GM12878 (cell line): ENCODE measurements around the gene GABBR2. TPM values are rescaled to one million over a fixed set of nuclear protein-coding genes. Genes with fewer than 3 reads are reported as not detected.
A peak's percentile ranks its signal among the peaks of the same experiment; 100 is the strongest.

Experiments
- ATAC-seq: fragments of 200-7000 bp; cut with Tn5 transposase; 3 replicates; pipeline ENCODE4 v1.9.1; 2020; ENCODE audit warnings: mild to moderate bottlenecking, moderate library complexity
- BruUV-seq: library from RNA; stranded (reverse); fragments of 400-500 nt; replicated peaks from 2 replicates; lab custom pipeline; 2021; lab: Mats Ljungman, UMichigan
- CTCF ChIA-PET: fragments of 300-600 bp; sonication (Branson Sonifier 250); formaldehyde crosslinking; extraction: SDS; loops from one replicate; lab custom pipeline; 2021; ENCODE audit warnings: inconsistent platforms; lab: Yijun Ruan, JAX
- POLR2A ChIA-PET: fragments of 350-600 bp; formaldehyde crosslinking; extraction: SDS; loops from one replicate; lab custom pipeline; 2021; ENCODE audit warnings: inconsistent platforms; lab: Charles Lee
- RAD21 ChIA-PET: fragments of 300-600 bp; sonication (Branson Sonifier 250); formaldehyde crosslinking; loops from one replicate; lab custom pipeline; 2023; ENCODE audit warnings: antibody characterized with exemption; ENCODE audit not compliant: unreplicated experiment; lab: Charles Lee
- SMC1A ChIA-PET: fragments of 300-600 bp; sonication (Branson Sonifier 250); formaldehyde crosslinking; loops from one replicate; lab custom pipeline; 2023; ENCODE audit not compliant: unreplicated experiment, uncharacterized antibody; lab: Charles Lee
- DNase-seq: peaks from one replicate; pipeline ENCODE4 v3.0.0-alpha.2; 2011; ENCODE audit warnings: low read depth, low spot score
- FAIRE-seq: peaks from 3 replicates; lab custom pipeline; 2011; peaks lifted over from hg19 to GRCh38; lab: Jason Lieb, UNC
- H2AFZ ChIP-seq: 2 replicates; pipeline ENCODE4 v1.6.0; 2011; ENCODE audit warnings: low read depth, low read length, control low read depth; ENCODE audit not compliant: control insufficient read depth
- H3K27ac ChIP-seq: 2 replicates; pipeline ENCODE4 v1.5.1; 2011; ENCODE audit warnings: control low read depth; ENCODE audit not compliant: control insufficient read depth, insufficient read depth
- H3K27me3 ChIP-seq, 2 experiments: replicated peaks in 1 of 2; 2 replicates each; pipeline versions ENCODE4 v1.6.0 to v1.6.1; 2011; ENCODE audit warnings: low read length in 1 of 2; ENCODE audit not compliant: control insufficient read depth in 2 of 2, insufficient read depth in 2 of 2
- H3K36me3 ChIP-seq, 2 experiments: 2 replicates each; pipeline ENCODE4 v1.5.1; 2011; ENCODE audit warnings: low read length in 1 of 2; ENCODE audit not compliant: control insufficient read depth in 2 of 2, insufficient read depth in 2 of 2
- H3K4me1 ChIP-seq: 2 replicates; pipeline ENCODE4 v1.6.1; 2011; ENCODE audit warnings: mild to moderate bottlenecking, low read length, moderate library complexity, mixed read lengths; ENCODE audit not compliant: control insufficient read depth, insufficient read depth
- H3K4me2 ChIP-seq: 2 replicates; pipeline ENCODE4 v1.6.0; 2011; ENCODE audit warnings: control low read depth; ENCODE audit not compliant: control insufficient read depth, insufficient read depth
- H3K4me3 ChIP-seq: fragments of 200-600 bp; sonication (generic); 2 replicates; pipeline ENCODE4 v1.5.1; 2016
- H3K79me2 ChIP-seq: 2 replicates; pipeline ENCODE4 v1.6.0; 2011; ENCODE audit warnings: low read length; ENCODE audit not compliant: control insufficient read depth, insufficient read depth
- H3K9ac ChIP-seq: 2 replicates; pipeline ENCODE4 v1.8.0; 2011; ENCODE audit warnings: low read length, control low read depth, mixed read lengths; ENCODE audit not compliant: control insufficient read depth, insufficient read depth
- H3K9me3 ChIP-seq: replicated peaks from 3 replicates; pipeline ENCODE4 v1.5.1; 2011; ENCODE audit warnings: mild to moderate bottlenecking, low read length; ENCODE audit not compliant: control insufficient read depth, insufficient read depth
- H4K20me1 ChIP-seq: 2 replicates; pipeline ENCODE4 v1.6.0; 2011; ENCODE audit not compliant: control insufficient read depth, insufficient read depth
- IKZF2 ChIP-seq, 2 experiments: fragments of 450-650 bp; IDR thresholded peaks; 2 replicates each; pipeline ENCODE4 v1.6.1; 2017; ENCODE audit warnings: mild to moderate bottlenecking in 2 of 2, moderate library complexity in 2 of 2
- RUNX3 ChIP-seq: IDR thresholded peaks from 2 replicates; pipeline ENCODE4 v1.6.1; 2012; ENCODE audit warnings: low read length, inconsistent platforms
- WGBS: methylation state at CpG from one replicate; pipeline ENCODE4 v1.1.6; 2016; ENCODE audit warnings: low lambda C conversion rate; ENCODE audit not compliant: insufficient replicate concordance, insufficient coverage; ENCODE audit errors: missing lambda C conversion rate; 5-methylcytosine and 5-hydroxymethylcytosine counted together
- in situ Hi-C: fragments of 300-500 bp; cut with MboI; formaldehyde crosslinking; loops from 9 replicates; pipeline ENCODE4 v1.14.3; 2018; ENCODE audit warnings: mixed read lengths
- intact Hi-C: fragments of 100-400 bp; cut with micrococcal nuclease; formaldehyde crosslinking; loops from one replicate; pipeline ENCODE4 v1.14.2; 2022; ENCODE audit not compliant: unreplicated experiment
- polyA plus RNA-seq, 11 experiments: library from polyadenylated mRNA; depleted of rRNA in 4 of 11; unstranded in 6 of 11; stranded (reverse) in 5 of 11; fragments of >200 nt; fragmentation: Nextera tagmentation in 4 of 11; fragmentation: Illumina TruSeq in 1 of 11; extraction: Ambion mirVana in 4 of 11; extraction: Trizol in 1 of 11; gene quantifications; 1 replicate in 1 of 11; 2 replicates in 10 of 11; pipeline versions ENCODE4 v1.2.1 to v1.2.3, GENCODE V29; 2011 to 2016; ENCODE audit warnings: inconsistent platforms in 2 of 11, missing spikeins in 2 of 11, low read depth in 1 of 11
- total RNA-seq, 4 experiments: library from RNA; depleted of rRNA in 3 of 4; stranded (reverse); fragments of >200 nt in 3 of 4; fragmentation: Illumina TruSeq in 1 of 4; extraction: Trizol in 1 of 4; gene quantifications; 2 replicates each; pipeline versions ENCODE4 v1.2.1 to v1.2.3, GENCODE V29; 2013 to 2021
- TF ChIP-seq, protein P1 (sequence below): fragments of 450-650 bp; IDR thresholded peaks from 2 replicates; pipeline ENCODE4 v1.6.1; 2017; ENCODE audit warnings: mild to moderate bottlenecking, moderate library complexity

The GABBR2 gene
- total and polyA plus RNA-seq, 10 of the 15 experiments (the other 5 are each of a cell fraction or from before 2014, with no cell fraction given), result 0.02 to 2.2 (median 0.06) TPM; not detected in 2

DNA sequence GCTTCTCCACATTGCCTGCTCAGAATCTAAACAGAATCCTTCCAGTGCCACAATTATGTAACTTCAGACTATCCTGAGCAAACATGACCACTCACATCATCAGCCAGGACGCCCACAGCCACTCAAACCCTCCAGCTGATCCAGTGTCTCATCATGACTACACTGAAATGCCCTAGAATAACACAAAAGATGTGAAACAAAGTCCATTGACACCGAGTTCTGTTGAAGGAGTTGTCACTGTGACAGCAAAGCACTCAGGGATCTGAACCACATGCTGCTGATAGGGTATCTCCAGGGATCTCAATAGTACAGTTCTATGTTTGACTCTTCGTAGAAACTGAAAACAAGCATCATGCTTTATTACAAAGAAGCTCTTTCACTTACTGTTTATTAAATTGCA lies 150.2 kb downstream of the GABBR2 start:
- peak; percentile 93 for ATAC-seq
- H4K20me1 ChIP-seq, result no peaks in the 10 kb centered on the region
- BruUV-seq, result no TSS peak
- no peak overlapping the region for H3K27ac ChIP-seq
- no peak overlapping the region for H3K4me2 ChIP-seq
- ChIA-PET POLR2A (no interaction called here), SMC1A (no interaction called here), RAD21 (no interaction called here), CTCF (interaction anchor here (0.9 kb wide), 1 partner anchor 30 kb away, joined by 3 read pairs; no protein-coding TSS in a partner anchor)
- DNase-seq, result no peak
- H3K36me3 ChIP-seq, result no peaks in the 10 kb centered on the region
- intact Hi-C loops (no loop called here), in situ Hi-C loops (no loop called here)
- H3K4me3 ChIP-seq, result no peak overlapping the region
- H3K9me3 ChIP-seq, result no peaks in the 10 kb centered on the region
- H3K4me1 ChIP-seq, result no peaks in the 10 kb centered on the region
- H3K27me3 ChIP-seq, result no peaks in the 10 kb centered on the region
- no peak overlapping the region for H2AFZ ChIP-seq
- TF ChIP-seq, protein P1, sequence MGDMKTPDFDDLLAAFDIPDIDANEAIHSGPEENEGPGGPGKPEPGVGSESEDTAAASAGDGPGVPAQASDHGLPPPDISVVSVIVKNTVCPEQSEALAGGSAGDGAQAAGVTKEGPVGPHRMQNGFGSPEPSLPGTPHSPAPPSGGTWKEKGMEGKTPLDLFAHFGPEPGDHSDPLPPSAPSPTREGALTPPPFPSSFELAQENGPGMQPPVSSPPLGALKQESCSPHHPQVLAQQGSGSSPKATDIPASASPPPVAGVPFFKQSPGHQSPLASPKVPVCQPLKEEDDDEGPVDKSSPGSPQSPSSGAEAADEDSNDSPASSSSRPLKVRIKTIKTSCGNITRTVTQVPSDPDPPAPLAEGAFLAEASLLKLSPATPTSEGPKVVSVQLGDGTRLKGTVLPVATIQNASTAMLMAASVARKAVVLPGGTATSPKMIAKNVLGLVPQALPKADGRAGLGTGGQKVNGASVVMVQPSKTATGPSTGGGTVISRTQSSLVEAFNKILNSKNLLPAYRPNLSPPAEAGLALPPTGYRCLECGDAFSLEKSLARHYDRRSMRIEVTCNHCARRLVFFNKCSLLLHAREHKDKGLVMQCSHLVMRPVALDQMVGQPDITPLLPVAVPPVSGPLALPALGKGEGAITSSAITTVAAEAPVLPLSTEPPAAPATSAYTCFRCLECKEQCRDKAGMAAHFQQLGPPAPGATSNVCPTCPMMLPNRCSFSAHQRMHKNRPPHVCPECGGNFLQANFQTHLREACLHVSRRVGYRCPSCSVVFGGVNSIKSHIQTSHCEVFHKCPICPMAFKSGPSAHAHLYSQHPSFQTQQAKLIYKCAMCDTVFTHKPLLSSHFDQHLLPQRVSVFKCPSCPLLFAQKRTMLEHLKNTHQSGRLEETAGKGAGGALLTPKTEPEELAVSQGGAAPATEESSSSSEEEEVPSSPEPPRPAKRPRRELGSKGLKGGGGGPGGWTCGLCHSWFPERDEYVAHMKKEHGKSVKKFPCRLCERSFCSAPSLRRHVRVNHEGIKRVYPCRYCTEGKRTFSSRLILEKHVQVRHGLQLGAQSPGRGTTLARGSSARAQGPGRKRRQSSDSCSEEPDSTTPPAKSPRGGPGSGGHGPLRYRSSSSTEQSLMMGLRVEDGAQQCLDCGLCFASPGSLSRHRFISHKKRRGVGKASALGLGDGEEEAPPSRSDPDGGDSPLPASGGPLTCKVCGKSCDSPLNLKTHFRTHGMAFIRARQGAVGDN, result no peak
- TF ChIP-seq IKZF2 (IDR thresholded peaks at IDR 0.05), result 0 out of 4 replicates have a peak, but pooled peaks have one; percentile 19 to 23
- TF ChIP-seq RUNX3, result no peak
- no peaks in the 10 kb centered on the region for H3K79me2 ChIP-seq
- FAIRE-seq, result peak; percentile 91
- no peak overlapping the region for H3K9ac ChIP-seq
- 1% methylated on average over 3 of the region's 3 CpGs for WGBS
